ENCODE data around the gene RBMS3.

The RBMS3 gene

GRCh38 chr3:29537889-29538609 is 257.2 kb downstream of the RBMS3 start:
- no peak for DNase-seq

DNA sequence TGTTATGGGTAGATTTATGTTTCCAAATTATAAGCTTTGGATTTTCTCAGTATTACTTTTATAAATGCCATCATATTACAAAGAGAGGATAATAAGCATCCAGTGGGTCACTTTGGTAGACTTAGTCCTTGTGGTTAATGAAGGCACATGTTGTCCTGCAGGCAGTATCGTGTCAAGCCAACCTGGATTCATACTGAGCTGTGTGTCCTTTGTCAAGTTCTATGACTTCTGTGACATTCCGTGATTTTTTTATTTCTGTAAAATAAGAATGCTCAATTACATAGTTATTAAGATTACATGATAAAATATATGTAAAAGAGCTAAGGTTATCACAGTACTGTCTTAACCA is 257.7 kb downstream of the RBMS3 start:
- no peak for DNase-seq

DNA sequence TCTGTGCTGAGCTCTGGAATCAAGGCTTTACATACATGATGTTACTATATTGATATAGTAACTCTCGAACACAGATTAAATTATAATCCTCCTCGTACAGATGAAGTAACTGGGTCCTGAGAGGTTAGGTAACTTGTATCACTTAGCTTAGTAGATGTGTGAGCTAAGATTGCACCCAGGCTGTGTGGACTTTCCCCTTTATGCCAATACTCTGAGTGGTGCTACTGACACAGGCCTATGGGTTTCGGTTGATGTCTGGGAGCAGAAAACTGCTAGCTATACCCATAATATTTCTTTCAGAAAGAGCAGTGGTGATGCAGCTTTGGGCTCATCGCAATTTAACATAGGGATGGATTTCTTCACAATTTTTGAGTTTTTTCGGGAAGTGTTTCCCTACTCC is 259.7 kb downstream of the RBMS3 start:
- no peak for DNase-seq

DNA sequence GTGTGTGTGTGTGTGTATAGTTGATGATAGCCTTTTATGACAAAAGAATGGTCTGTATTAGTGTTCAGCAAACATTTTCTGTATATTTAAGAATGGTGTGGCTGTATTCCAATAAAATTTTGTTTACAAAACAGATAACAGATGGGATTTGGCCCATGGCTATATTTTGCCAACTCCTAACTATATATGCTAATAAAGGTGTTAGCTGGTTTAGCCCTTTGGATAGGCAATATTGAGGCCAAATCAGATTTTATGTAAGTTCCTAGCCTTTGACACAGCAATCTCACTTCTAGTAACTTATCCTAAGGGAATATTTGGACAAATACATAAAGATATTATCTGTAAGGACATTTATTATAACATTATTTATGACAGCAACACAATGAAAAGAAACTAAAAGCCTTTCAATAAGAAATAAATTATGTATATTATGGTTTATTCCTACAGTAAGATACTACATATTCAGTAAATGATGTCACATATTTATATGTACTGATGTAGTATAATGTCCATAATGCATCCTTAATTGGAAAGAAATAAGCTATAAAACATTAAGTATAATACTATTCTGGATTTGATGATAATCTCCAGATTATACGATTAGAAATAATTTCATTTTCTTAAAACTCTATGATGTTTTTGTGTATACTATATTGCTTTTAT is 264.0 kb downstream of the RBMS3 start:
- DNase-seq = no peak

DNA sequence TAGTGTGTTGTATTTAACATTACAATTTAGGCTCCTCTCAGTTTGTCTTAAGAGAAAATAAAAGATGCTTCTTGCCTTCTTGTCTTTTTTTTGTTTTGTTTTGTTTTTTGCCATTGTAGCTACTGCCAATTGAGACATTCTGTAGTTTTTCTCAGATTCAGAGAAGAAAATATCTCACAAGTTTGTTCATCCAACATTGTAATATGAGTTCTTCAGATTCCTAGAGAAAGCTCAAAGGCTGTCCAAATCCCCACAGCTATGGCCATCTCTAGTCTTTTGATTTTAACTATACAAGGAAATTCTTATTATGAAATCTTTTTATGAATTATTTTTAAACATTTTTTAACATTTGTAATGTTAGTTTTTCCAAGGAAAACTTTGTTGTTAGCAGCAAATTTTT is 264.7 kb downstream of the RBMS3 start:
- no peak for DNase-seq

DNA sequence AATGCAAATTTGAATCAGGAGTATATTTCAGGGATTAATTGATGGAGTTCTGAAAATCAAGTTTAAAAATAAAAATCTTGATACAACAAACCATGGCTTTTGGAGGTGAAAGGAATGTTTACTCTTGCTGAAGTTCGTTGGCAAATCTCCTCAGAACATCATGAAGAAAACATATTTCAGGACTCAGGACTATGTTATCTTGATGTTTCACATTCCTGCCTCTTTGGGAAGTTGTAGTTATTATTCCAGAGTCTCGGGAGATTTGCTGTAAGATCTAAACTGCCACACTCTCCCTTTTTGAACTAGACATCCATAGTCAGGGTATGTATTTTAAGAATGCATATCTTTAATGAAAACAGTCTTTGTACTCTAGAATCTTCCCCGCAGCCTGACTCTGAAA is 271.2 kb downstream of the RBMS3 start:
- DNase-seq = no peak

DNA sequence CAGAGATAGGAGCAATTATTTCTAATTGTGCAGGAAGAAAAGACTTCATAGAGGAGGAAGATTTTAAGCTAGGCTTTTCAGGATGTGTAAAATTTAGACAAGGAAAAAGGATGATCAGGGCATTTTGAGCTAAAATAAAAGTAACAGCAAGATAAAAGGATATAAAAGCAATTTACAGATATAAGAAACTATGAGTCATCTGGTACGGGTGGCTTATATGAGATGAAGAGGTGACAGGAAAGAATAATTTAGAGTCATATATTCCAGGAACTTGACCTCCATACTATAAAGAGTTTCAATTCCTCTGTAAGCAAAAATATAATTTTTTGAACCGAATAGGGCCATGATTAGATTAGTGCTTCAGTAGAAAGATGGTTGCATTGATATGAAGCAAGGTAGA is 273.7 kb downstream of the RBMS3 start:
- DNase-seq = no peak

DNA sequence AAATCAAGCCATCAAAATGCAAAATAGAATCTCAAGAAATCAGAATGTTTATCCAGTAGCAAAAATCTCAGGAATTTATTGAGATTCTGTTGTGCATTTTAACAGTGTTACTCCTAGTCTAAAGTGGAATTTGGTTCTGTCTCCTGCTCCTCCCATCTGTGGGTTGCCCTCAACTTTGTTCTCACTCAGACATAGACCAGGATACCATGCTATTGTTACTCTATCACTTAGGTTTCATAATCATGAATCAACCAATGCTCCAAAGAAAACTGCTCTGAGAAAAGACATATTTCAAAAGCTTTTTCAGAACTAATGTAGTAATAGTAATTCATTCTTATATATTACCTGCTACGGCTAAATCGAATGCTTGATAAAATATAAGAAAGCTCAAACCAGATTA is 274.7 kb downstream of the RBMS3 start:
- no peak for DNase-seq

DNA sequence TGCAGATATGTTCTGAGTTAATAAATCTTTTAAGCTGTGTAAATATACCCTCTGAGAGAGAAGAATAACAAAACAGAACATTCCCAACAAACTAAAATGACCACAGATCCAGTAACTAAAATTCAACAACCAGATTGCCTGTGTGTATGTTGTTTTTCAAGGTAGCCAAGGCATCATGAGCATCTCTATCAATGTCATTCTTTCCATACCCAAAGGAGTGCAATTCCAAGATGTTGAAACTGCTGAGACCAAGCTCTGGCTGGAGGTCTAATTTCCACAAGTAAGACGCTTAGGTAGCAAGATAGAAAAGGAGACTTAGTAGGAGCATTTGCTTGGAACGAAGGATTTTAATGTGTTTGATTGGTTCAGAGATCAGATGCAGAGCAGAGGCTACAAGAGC is 276.3 kb downstream of the RBMS3 start:
- DNase-seq = no peak

GRCh38 chr3:29557825-29558224 is 277.0 kb downstream of the RBMS3 start:
- DNase-seq = no peak

- DNase-seq = no peak
Measured at GRCh38 chr3:29559741-29560465, 279.0 kb downstream of the RBMS3 start.

GRCh38 chr3:29561651-29562149 is 280.8 kb downstream of the RBMS3 start:
- no peak for DNase-seq

GRCh38 chr3:29565236-29565635 is 284.4 kb downstream of the RBMS3 start:
- no peak for DNase-seq

GRCh38 chr3:29567501-29567900 is 286.6 kb downstream of the RBMS3 start:
- DNase-seq = no peak

DNA sequence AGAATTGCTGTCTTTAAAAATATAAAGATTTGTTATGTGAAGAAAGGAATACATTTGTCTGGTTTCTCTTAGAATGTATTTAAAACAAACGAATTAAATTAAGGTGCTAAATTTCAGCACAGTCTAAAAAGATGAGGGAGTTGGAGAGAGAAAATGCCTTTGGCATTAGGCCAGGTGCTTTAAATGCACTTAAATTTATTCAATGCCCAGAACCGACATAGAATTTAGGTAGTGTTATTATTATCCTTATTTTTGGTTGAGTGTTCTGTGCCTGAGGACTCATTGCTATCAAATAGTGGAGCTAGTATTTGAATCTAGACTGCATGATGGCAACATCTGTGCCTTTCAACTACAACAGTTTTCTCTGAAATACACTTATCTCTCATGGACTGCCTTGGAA is 287.5 kb downstream of the RBMS3 start:
- no peak for DNase-seq

DNA sequence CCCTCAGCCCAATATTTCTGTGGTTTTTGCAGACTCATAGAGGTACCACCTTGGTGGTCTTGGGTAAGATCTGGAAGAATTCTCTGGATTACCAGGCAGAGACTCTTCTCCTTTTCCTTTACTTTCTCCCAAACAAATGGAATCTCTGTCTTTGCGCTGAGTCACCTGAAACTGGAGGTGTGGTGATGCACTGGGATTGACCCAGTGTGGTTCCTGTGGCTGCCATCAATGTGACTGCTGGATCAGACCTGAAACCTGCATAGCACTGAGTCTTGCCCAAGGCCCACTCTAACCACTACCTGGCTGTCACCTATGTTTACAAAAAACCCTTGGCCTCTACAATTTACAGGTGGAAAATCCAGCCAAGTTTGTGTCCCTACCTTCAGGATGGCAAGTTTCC is 295.3 kb downstream of the RBMS3 start:
- DNase-seq = no peak

DNA sequence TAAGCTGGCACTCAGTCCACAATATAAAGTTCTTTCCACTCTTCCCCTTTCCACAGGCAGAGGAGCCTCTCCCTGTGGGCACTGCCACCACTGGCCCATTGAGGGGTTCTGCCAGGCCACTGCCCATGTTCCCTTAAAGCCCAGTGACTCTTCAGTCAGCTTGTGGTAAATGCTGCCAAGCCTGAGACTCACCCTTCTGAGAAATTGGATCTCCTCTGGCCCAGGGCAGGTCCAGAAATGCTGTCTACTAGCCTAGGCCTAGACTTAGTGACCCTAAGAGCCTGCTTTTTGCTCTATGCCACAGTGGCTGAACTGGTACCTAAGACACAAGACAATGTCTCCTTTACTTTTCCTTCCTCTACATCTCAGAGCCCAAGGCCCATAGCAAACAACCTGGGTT is 295.8 kb downstream of the RBMS3 start:
- no peak for DNase-seq

DNA sequence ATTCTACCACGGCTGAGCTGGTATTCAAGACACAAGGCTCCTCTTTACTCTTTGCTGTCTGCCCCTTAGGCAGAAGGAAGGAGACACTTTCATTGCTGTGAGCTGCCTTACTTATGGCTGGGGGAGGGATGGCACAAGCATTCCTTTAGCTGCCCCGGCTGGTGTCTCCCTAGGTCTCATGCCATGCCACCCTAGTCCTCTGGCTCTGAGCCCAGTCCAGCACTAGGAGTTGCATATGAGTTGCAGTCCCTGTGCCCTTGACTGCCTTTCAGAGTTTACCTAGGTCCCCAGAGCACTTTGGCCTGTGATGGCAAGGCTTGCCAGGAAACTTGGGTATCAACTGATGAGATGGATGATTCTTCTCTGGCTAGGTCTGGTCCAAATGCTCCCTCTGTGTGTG is 296.4 kb downstream of the RBMS3 start:
- DNase-seq = no peak

DNA sequence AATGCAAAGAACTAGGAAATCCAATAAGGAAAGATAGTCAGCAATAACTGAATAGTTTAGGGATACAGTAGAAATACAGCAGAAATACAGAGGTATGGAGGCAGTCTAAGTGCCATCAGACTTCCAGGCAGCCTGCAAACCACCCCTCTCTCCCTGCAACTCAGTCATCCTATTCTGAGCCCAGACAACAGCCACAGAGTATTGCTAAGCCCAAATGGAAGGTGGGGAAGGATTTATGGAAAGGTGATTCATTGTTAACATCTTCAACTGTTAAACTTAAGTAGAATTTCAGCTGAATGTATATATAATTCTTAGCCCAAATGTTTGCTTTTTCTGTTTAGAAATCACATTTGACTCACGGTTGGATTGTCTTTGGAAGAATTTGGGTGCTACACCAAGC is 300.4 kb downstream of the RBMS3 start:
- DNase-seq = no peak

DNA sequence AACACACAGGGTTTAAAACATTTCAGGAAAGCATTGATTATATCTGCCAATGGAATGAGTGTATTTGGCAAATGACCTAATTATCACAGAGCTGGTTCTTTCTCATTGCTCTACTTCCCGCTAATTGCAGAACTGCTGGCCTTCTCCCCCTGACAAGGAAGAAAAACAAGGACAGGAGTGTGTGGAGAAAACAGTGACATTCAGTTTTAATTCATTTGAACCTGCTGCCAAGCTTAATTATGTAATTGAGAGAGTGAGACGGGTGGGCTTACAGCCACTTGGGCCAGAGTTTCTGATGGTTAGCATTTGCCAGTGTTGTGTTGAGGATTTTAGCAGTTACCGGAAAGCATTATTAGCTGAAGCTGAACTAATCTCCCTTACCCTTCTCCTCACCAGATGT is 301.4 kb downstream of the RBMS3 start:
- no peak for DNase-seq

DNA sequence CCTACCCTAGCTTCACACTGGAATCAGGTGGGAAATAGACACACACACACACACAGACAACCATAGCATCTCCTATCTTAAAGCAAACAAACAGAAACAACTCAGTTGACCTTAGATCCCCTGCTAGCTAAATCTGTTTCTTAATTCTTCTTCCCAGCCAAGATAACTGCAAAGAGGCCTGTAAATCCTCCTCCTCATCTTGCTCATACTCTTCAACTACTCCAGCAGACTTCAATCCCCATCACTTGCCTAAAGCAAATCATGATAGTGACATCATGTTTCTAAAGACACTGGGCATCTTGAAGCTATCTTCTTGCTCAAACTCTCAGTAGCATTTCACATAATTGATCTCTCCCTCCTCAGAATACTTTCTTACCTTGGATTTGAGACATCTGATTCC is 303.0 kb downstream of the RBMS3 start:
- no peak for DNase-seq

GRCh38 chr3:29585368-29585767 is 304.5 kb downstream of the RBMS3 start:
- DNase-seq = no peak

DNA sequence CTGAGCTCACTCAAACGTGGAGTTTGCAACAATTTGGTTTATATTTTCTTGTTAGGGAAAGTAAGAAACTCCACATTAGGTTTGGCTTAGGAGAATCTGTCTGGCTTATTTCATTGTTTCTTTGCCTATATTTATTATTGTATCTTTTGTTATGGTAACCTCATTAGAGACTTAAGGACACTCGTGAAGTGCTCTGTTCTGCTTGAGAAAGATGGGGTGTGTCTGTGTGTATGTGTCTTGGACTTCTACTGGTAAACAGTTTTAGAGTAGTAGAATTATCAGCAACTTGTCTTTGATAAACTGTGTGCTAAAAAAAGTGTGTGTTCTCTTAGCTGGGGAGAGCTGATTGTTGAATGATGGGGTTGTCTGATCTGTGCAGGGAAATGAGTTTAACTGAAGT is 306.5 kb downstream of the RBMS3 start:
- no peak for DNase-seq

DNA sequence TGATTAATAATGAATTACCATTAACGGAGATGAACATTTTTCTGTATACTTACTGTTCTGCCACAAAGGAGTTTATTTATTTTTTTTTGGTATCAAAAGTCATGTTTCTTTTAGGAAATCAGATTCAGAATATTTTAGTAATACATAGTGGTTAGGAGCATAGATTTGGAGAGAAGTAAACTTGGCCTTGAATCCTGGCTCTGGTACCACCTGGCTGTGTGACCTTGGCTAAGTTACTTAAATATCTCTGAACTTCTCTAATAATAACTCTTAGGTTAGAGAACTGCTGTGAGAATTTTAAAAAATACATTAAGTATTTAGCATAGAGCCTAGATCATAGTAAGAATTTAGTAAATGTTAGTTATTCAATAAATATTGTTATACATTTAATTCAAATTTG is 309.1 kb downstream of the RBMS3 start:
- no peak for DNase-seq

Data from activated effector memory CD4-positive, alpha-beta T cell treated with anti-CD3 and anti-CD28 coated beads, Interleukin-2, amount 50 U/mL, for 16 hours (primary cell).